Fibroblast of mammary gland (primary cell): ENCODE data around the gene MYADM.

ENCODE experiments used
- DNase-seq: peaks from one replicate; pipeline ENCODE4 v3.0.0-alpha.2; 2010; ENCODE audit warnings: low read depth
- H3K4me3 ChIP-seq: 2 replicates; pipeline ENCODE4 v1.5.1; 2011; ENCODE audit warnings: low read depth, mild to moderate bottlenecking, low read length, moderate library complexity; ENCODE audit not compliant: control insufficient read depth
- CTCF ChIP-seq: conservative IDR thresholded peaks from 2 replicates; pipeline ENCODE4 v1.5.1; 2011; ENCODE audit warnings: low read depth, low read length, inconsistent platforms; ENCODE audit not compliant: control insufficient read depth, insufficient read depth

Gene MYADM

GRCh38 chr19:53876651-53877224, 9.1 kb downstream of the MYADM start:
- no peak overlapping the region for H3K4me3 ChIP-seq
- TF ChIP-seq CTCF, result no peak
- no peak for DNase-seq

GRCh38 chr19:53877361-53877766, 9.7 kb downstream of the MYADM start:
- no peak overlapping the region for H3K4me3 ChIP-seq
- peak; percentile 27 for DNase-seq
- TF ChIP-seq CTCF, result no peak

GRCh38 chr19:53878776-53879139, 11.1 kb downstream of the MYADM start:
- TF ChIP-seq CTCF, result no peak
- DNase-seq, result no peak

GRCh38 chr19:53879140-53880081, 11.7 kb downstream of the MYADM start:
- no peak for TF ChIP-seq CTCF
- H3K4me3 ChIP-seq, result peak overlapping the region; percentile 59
- peak; percentile 77 for DNase-seq

More at GRCh38 chr19:53878776-53879139, 11.1 kb downstream of the MYADM start:
- peak overlapping the region; percentile 59 for H3K4me3 ChIP-seq

- no peak for DNase-seq
- H3K4me3 ChIP-seq, result no peak overlapping the region
- no peak for TF ChIP-seq CTCF
These were observed 13.2 kb downstream of the MYADM start for GRCh38 chr19:53880711-53881481.

- DNase-seq, result no peak
These were observed 14.1 kb downstream of the MYADM start, which contains the start of gene PRKCG for GRCh38 chr19:53881482-53882390. Gene PRKCG (plus strand): TSS chr19:53882197. CDS start chr19:53882495, 298 bp downstream.

More at GRCh38 chr19:53881482-53882390, 14.1 kb downstream of the MYADM start, which contains the start of gene PRKCG:
- peak within 1 kb of the TSS; percentile 3 for H3K4me3 ChIP-seq
- no peak for TF ChIP-seq CTCF
